ENCODE results near the gene METTL25.

METTL25 gene

GRCh38 chr12:82398879-82399278 lies 40.5 kb downstream of the METTL25 start:
- TF ChIP-seq EZH2phosphoT487 (IDR thresholded peaks at IDR 0.05; ENCODE audit: low read length) (no peak), CTCF (IDR thresholded peaks at IDR 0.05; ENCODE audit: low read length) (no peak), EZH2 (optimal IDR thresholded peaks at IDR 0.05; ENCODE audit: low read depth, low read length) (no peak)
- Histone ChIP-seq H3F3A (ENCODE audit: insufficient read depth, low read length) (no peaks in the 10 kb centered on the region), H3K9me2 (replicated peaks; ENCODE audit: insufficient read depth, low read length) (no peaks in the 10 kb centered on the region), H3K4me2 (ENCODE audit: low read depth, low read length) (no peak overlapping the region), H3K27ac (ENCODE audit: low read length) (no peak overlapping the region), H2AFZ (ENCODE audit: low read length) (no peak overlapping the region), H3K79me2 (ENCODE audit: low read length) (no peaks in the 10 kb centered on the region), H3K4me1 (ENCODE audit: low read length) (0 out of 2 replicates have a peak, but pooled peaks cover 4% of the 10 kb centered on the region), H3K9me3 (replicated peaks; ENCODE audit: insufficient read depth, low read length) (no peaks in the 10 kb centered on the region), H3K27me3 (replicated peaks; ENCODE audit: insufficient read depth, low read length) (no peaks in the 10 kb centered on the region), H4K20me1 (ENCODE audit: insufficient read depth, low read length) (no peaks in the 10 kb centered on the region), H3K4me3 (ENCODE audit: low read length) (no peak overlapping the region), H3K36me3 (replicated peaks; ENCODE audit: insufficient read depth, low read length) (no peaks in the 10 kb centered on the region), H3K9ac (ENCODE audit: low read length) (no peak overlapping the region)
- DNase-seq, result no peak

- no peak overlapping the region for H3K4me2 ChIP-seq (ENCODE audit: low read depth, low read length)
- no peaks in the 10 kb centered on the region for H3K79me2 ChIP-seq (ENCODE audit: low read length)
- TF ChIP-seq EZH2phosphoT487 (IDR thresholded peaks at IDR 0.05; ENCODE audit: low read length) (no peak), EZH2 (optimal IDR thresholded peaks at IDR 0.05; ENCODE audit: low read depth, low read length) (no peak), CTCF (IDR thresholded peaks at IDR 0.05; ENCODE audit: low read length) (no peak)
- H3F3A ChIP-seq (ENCODE audit: insufficient read depth, low read length), result no peaks in the 10 kb centered on the region
- no peaks in the 10 kb centered on the region for H3K27me3 ChIP-seq (replicated peaks; ENCODE audit: insufficient read depth, low read length)
- no peaks in the 10 kb centered on the region for H3K9me2 ChIP-seq (replicated peaks; ENCODE audit: insufficient read depth, low read length)
- H3K4me3 ChIP-seq (ENCODE audit: low read length), result no peak overlapping the region
- H3K9me3 ChIP-seq (replicated peaks; ENCODE audit: insufficient read depth, low read length), result no peaks in the 10 kb centered on the region
- no peaks in the 10 kb centered on the region for H4K20me1 ChIP-seq (ENCODE audit: insufficient read depth, low read length)
- DNase-seq, result no peak
- H3K4me1 ChIP-seq (ENCODE audit: low read length), result 0 out of 2 replicates have a peak, but pooled peaks cover 4% of the 10 kb centered on the region
- H2AFZ ChIP-seq (ENCODE audit: low read length), result no peak overlapping the region
- H3K9ac ChIP-seq (ENCODE audit: low read length), result no peak overlapping the region
- H3K27ac ChIP-seq (ENCODE audit: low read length), result no peak overlapping the region
- H3K36me3 ChIP-seq (replicated peaks; ENCODE audit: insufficient read depth, low read length), result no peaks in the 10 kb centered on the region
Measured at GRCh38 chr12:82400819-82401218, 42.5 kb downstream of the METTL25 start.

DNA sequence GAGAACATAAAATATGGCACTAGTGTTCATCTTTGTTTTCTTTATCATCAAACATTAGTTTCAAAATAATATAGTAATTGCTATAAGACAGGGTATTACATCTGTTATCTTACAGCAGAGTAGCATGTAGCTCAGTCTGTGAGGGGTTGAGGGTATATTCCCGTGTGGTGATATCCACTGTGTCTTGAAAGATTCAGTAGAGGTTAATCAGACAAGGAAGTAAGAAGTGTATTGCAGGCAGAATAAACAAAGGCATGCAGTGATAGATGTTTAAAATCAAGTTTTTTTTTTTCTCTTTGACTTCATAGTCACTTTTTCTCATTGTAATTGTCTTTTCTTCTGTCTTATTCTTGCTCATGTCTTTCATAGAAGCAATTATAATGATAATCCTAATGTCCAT lies 48.3 kb downstream of the METTL25 start:
- no peaks in the 10 kb centered on the region for H3K36me3 ChIP-seq (replicated peaks; ENCODE audit: insufficient read depth, low read length)
- DNase-seq, result no peak

DNA sequence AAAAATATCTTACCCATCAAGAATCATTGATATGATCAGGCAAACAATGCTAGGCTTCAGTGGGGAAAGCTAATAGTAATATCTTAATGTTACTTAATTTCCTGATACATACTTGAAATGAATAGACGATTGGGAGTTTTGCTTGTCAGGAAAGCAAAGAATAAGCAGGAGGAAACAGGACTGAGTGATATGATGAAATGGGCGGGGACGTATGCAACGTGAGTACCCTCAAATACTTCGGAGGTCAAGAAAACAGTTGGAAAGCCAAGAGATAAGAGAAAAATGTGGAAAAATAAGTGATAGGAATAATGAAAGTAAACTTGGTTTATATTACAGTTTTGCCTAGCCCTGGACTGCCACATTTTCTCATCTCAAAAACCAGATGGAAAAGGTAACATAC lies 49.2 kb downstream of the METTL25 start:
- H3K9me2 ChIP-seq (replicated peaks; ENCODE audit: insufficient read depth, low read length), result no peaks in the 10 kb centered on the region
- no peaks in the 10 kb centered on the region for H3K27me3 ChIP-seq (replicated peaks; ENCODE audit: insufficient read depth, low read length)
- H3K79me2 ChIP-seq (ENCODE audit: low read length), result no peaks in the 10 kb centered on the region
- no peak overlapping the region for H3K9ac ChIP-seq (ENCODE audit: low read length)
- H3K36me3 ChIP-seq (replicated peaks; ENCODE audit: insufficient read depth, low read length), result no peaks in the 10 kb centered on the region
- no peak overlapping the region for H3K27ac ChIP-seq (ENCODE audit: low read length)
- H3K4me3 ChIP-seq (ENCODE audit: low read length), result no peak overlapping the region
- no peak overlapping the region for H2AFZ ChIP-seq (ENCODE audit: low read length)
- H3K4me2 ChIP-seq (ENCODE audit: low read depth, low read length), result no peak overlapping the region
- no peaks in the 10 kb centered on the region for H3K9me3 ChIP-seq (replicated peaks; ENCODE audit: insufficient read depth, low read length)
- no peak for DNase-seq
- H3K4me1 ChIP-seq (ENCODE audit: low read length), result no peaks in the 10 kb centered on the region
- H3F3A ChIP-seq (ENCODE audit: insufficient read depth, low read length), result no peaks in the 10 kb centered on the region
- H4K20me1 ChIP-seq (ENCODE audit: insufficient read depth, low read length), result no peaks in the 10 kb centered on the region
- TF ChIP-seq CTCF (IDR thresholded peaks at IDR 0.05; ENCODE audit: low read length) (no peak), EZH2 (optimal IDR thresholded peaks at IDR 0.05; ENCODE audit: low read depth, low read length) (no peak), EZH2phosphoT487 (IDR thresholded peaks at IDR 0.05; ENCODE audit: low read length) (no peak)

More for the DNA sequence above, 48.3 kb downstream of the METTL25 start:
- Histone ChIP-seq H3F3A (ENCODE audit: insufficient read depth, low read length) (no peaks in the 10 kb centered on the region), H3K27ac (ENCODE audit: low read length) (no peak overlapping the region), H3K4me1 (ENCODE audit: low read length) (no peaks in the 10 kb centered on the region), H3K9me2 (replicated peaks; ENCODE audit: insufficient read depth, low read length) (no peaks in the 10 kb centered on the region), H4K20me1 (ENCODE audit: insufficient read depth, low read length) (no peaks in the 10 kb centered on the region), H2AFZ (ENCODE audit: low read length) (no peak overlapping the region), H3K4me2 (ENCODE audit: low read depth, low read length) (no peak overlapping the region), H3K9me3 (replicated peaks; ENCODE audit: insufficient read depth, low read length) (no peaks in the 10 kb centered on the region), H3K4me3 (ENCODE audit: low read length) (no peak overlapping the region), H3K79me2 (ENCODE audit: low read length) (no peaks in the 10 kb centered on the region), H3K27me3 (replicated peaks; ENCODE audit: insufficient read depth, low read length) (no peaks in the 10 kb centered on the region), H3K9ac (ENCODE audit: low read length) (no peak overlapping the region)
- TF ChIP-seq EZH2phosphoT487 (IDR thresholded peaks at IDR 0.05; ENCODE audit: low read length), result no peak
- no peak for TF ChIP-seq EZH2 (optimal IDR thresholded peaks at IDR 0.05; ENCODE audit: low read depth, low read length)
